Measurements from ENCODE around the gene IVD.

The IVD gene

GRCh38 chr15:40405501-40406381 is at the start of gene IVD:
Gene IVD (plus strand): TSS chr15:40405795. CDS start chr15:40405828, 33 bp downstream.
- peak; percentile 86 to 89 for DNase-seq (ENCODE audit: low read depth in 2 of 2)

GRCh38 chr15:40355976-40356585 is 49.5 kb upstream of the IVD start:
- no peak for DNase-seq (ENCODE audit: low read depth in 2 of 2)

GRCh38 chr15:40357246-40357645 is 48.3 kb upstream of the IVD start:
- DNase-seq (ENCODE audit: low read depth in 2 of 2) = no peak

- peak; percentile 81 to 82 for DNase-seq (ENCODE audit: low read depth in 2 of 2)
Measured at GRCh38 chr15:40357723-40358470, 47.7 kb upstream of the IVD start, which contains the start of gene DISP2. Gene DISP2 (plus strand): TSS chr15:40358219. CDS start chr15:40358322, 103 bp downstream.

- DNase-seq (ENCODE audit: low read depth in 2 of 2) = no peak
Measured at GRCh38 chr15:40358471-40359353, 46.9 kb upstream of the IVD start.

DNA sequence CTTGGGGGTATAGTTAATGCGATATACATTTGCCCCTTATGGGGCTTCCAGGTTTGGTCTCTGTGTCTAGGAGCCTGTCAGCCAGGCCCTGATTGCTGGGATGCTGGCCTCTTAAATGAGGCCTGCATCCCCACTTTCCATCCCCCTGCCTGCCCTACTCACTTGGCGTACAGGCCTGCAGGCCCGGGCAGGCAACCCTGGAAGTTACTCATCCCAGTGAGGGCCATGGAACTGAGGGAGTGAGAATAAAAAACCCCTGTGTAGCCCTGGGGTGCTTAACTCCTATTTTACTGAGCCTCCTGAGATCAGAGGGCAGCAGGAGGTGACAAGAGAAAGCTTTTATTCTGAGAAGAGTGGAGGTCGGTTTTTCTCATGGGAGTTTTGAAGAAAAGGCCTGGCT is 45.6 kb upstream of the IVD start:
- DNase-seq (ENCODE audit: low read depth in 2 of 2) = no peak

- no peak for DNase-seq (ENCODE audit: low read depth in 2 of 2)
Measured at GRCh38 chr15:40361640-40362039, 44.0 kb upstream of the IVD start.

- DNase-seq (ENCODE audit: low read depth in 2 of 2) = no peak
Measured at GRCh38 chr15:40363611-40364010, 42.0 kb upstream of the IVD start.

GRCh38 chr15:40364251-40364650 is 41.3 kb upstream of the IVD start:
- no peak for DNase-seq (ENCODE audit: low read depth in 2 of 2)

DNA sequence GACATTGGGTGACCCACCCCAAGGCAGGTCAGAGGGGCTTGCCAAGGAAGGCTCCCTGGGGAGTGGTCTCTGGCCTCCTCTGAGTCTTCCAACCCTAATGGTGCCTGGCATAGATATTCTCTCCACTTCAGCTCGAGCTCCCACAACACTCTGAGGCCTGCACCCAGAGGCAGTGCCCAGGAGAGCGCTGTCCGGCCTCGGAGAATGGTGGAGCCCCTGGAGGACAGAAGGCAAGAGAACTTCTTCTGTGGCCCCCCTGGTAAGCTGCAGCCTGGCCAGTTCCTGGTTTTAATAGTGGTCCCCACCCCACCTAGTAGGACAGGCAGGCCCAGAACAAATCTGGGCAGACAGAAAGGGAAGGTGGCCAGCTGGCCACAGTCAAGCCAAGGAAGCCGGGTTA is 40.6 kb upstream of the IVD start:
- DNase-seq (ENCODE audit: low read depth in 2 of 2) = no peak

GRCh38 chr15:40365624-40366456 is 39.8 kb upstream of the IVD start:
- no peak for DNase-seq (ENCODE audit: low read depth in 2 of 2)

- DNase-seq (ENCODE audit: low read depth in 2 of 2) = no peak
Measured at GRCh38 chr15:40366457-40367370, 38.9 kb upstream of the IVD start.

DNA sequence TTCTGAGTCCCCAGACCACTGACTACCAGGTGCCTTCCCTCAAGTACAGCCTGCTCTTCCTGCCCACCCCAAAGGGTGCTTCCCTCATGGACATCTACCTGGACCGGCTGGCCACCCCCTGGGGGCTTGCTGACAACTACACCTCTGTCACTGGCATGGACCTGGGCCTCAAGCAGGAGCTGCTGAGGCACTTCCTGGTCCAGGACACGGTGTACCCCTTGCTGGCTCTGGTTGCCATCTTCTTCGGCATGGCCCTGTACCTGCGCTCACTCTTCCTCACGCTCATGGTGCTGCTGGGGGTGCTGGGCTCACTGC is 38.3 kb upstream of the IVD start:
- no peak for DNase-seq (ENCODE audit: low read depth in 2 of 2)

DNA sequence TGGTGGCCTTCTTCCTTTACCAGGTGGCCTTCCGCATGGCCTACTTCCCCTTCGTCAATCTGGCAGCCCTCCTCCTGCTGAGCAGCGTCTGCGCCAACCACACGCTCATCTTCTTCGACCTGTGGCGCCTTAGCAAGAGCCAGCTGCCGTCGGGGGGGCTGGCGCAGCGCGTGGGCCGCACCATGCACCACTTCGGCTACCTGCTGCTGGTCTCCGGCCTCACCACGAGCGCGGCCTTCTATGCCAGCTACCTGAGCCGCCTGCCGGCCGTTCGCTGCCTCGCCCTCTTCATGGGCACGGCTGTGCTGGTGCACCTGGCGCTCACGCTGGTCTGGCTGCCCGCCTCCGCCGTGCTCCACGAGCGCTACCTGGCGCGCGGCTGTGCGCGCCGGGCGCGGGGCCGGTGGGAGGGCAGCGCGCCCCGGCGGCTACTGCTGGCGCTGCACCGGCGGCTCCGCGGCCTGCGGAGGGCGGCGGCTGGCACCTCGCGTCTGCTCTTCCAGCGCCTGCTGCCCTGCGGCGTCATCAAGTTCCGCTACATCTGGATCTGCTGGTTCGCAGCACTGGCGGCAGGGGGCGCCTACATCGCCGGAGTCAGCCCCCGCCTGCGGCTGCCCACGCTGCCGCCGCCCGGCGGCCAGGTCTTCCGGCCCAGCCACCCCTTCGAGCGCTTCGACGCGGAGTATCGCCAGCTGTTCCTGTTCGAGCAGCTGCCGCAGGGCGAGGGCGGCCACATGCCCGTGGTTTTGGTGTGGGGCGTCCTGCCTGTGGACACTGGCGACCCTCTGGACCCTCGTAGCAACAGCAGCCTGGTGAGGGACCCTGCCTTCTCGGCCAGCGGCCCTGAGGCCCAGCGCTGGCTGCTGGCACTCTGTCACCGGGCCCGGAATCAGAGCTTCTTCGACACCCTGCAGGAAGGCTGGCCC is 37.6 kb upstream of the IVD start:
- DNase-seq (ENCODE audit: low read depth in 2 of 2) = peak; percentile 63 to 80

GRCh38 chr15:40368719-40369473 is 36.7 kb upstream of the IVD start:
- no peak for DNase-seq (ENCODE audit: low read depth in 2 of 2)

DNA sequence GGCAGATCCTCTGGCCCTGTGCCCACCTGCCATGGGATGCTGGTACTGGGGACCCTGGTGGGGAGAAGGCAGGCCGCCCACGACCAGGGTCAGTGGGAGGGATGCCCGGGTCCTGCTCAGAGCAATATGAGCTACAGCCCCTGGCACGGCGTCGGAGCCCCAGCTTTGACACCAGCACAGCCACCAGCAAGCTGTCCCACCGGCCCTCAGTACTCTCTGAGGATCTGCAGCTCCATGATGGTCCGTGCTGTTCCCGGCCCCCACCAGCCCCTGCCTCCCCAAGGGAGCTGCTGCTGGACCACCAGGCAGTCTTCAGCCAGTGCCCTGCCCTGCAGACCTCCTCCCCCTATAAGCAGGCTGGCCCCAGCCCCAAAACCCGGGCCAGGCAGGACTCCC is 36.1 kb upstream of the IVD start:
- no peak for DNase-seq (ENCODE audit: low read depth in 2 of 2)

DNA sequence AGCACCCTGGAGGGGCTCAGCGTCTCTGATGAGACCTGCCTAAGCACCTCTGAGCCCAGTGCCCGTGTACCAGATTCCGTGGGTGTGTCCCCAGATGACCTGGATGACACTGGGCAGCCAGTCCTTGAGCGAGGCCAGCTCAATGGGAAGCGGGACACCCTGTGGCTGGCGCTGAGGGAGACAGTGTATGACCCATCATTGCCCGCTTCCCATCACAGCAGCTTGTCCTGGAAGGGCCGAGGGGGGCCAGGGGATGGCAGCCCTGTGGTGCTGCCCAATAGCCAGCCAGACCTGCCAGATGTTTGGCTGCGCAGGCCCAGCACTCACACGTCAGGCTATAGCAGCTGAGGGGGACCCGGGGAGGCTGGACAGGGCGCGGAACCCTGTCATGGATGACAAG is 35.6 kb upstream of the IVD start:
- no peak for DNase-seq (ENCODE audit: low read depth in 2 of 2)

- no peak for DNase-seq (ENCODE audit: low read depth in 2 of 2)
Measured at GRCh38 chr15:40372981-40373380, 32.6 kb upstream of the IVD start.
